ENCODE measurements around the gene KCTD17.
A peak's percentile ranks its signal among the peaks of the same experiment; 100 is the strongest.

KCTD17 gene

GRCh38 chr22:37012956-37013355, 38.6 kb upstream of the KCTD17 start:
- H3K9me3 ChIP-seq (ENCODE audit: control insufficient read depth, insufficient read depth, low read length) = no peaks in the 10 kb centered on the region
- H3K36me3 ChIP-seq (ENCODE audit: control insufficient read depth, insufficient read depth, low read length) = peaks cover 18% of the 10 kb centered on the region
- H3K9ac ChIP-seq (ENCODE audit: low read depth, low read length) = no peak overlapping the region
- H3K27me3 ChIP-seq (ENCODE audit: control insufficient read depth, insufficient read depth, low read length) = peaks cover 7% of the 10 kb centered on the region
- H3K4me1 ChIP-seq (ENCODE audit: control insufficient read depth, insufficient read depth, low read length) = no peaks in the 10 kb centered on the region
- H3K27ac ChIP-seq (ENCODE audit: low read depth, low read length) = no peak overlapping the region
- no peak overlapping the region for H3K4me3 ChIP-seq (ENCODE audit: low read depth, low read length)

DNA sequence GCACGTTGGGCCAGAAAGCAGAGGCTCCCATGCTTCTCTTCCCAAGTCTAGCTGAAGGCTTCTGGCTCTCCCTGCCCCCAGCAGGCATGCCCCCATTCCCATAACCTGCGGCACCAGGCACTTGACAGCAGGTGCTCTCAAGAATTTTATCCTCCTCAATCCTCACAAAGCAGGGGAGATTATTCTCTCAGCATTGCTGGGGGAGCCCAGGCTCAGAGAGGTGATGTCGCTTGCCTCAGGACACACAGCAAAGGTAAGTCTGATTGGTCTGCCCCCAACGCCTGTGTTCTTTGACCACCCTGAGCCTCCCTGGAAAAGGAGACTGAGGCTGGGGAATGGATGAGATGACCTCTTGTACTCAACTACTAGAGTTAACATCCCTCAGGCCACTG, 37.1 kb upstream of the KCTD17 start:
- H3K9me3 ChIP-seq (ENCODE audit: control insufficient read depth, insufficient read depth, low read length) = no peaks in the 10 kb centered on the region
- H3K9ac ChIP-seq (ENCODE audit: low read depth, low read length) = no peak overlapping the region
- H3K4me1 ChIP-seq (ENCODE audit: control insufficient read depth, insufficient read depth, low read length) = 0 out of 2 replicates have a peak, but pooled peaks cover 6% of the 10 kb centered on the region
- H3K4me3 ChIP-seq (ENCODE audit: low read depth, low read length) = no peak overlapping the region
- no peak overlapping the region for H3K27ac ChIP-seq (ENCODE audit: low read depth, low read length)
- peaks cover 19% of the 10 kb centered on the region for H3K36me3 ChIP-seq (ENCODE audit: control insufficient read depth, insufficient read depth, low read length)
- no peaks in the 10 kb centered on the region for H3K27me3 ChIP-seq (ENCODE audit: control insufficient read depth, insufficient read depth, low read length)

GRCh38 chr22:37014835-37015586, 36.5 kb upstream of the KCTD17 start:
- Histone ChIP-seq H3K4me1 (ENCODE audit: control insufficient read depth, insufficient read depth, low read length) (peaks cover 6% of the 10 kb centered on the region; the same call in 1 of the 2 replicates), H3K36me3 (ENCODE audit: control insufficient read depth, insufficient read depth, low read length) (peaks cover 19% of the 10 kb centered on the region), H3K9me3 (ENCODE audit: control insufficient read depth, insufficient read depth, low read length) (no peaks in the 10 kb centered on the region), H3K27ac (ENCODE audit: low read depth, low read length) (no peak overlapping the region), H3K9ac (ENCODE audit: low read depth, low read length) (no peak overlapping the region), H3K4me3 (ENCODE audit: low read depth, low read length) (no peak overlapping the region), H3K27me3 (ENCODE audit: control insufficient read depth, insufficient read depth, low read length) (no peaks in the 10 kb centered on the region)

- H3K27ac ChIP-seq (ENCODE audit: low read depth, low read length) = no peak overlapping the region
- no peak overlapping the region for H3K4me3 ChIP-seq (ENCODE audit: low read depth, low read length)
- H3K9me3 ChIP-seq (ENCODE audit: control insufficient read depth, insufficient read depth, low read length) = no peaks in the 10 kb centered on the region
- peaks cover 19% of the 10 kb centered on the region for H3K36me3 ChIP-seq (ENCODE audit: control insufficient read depth, insufficient read depth, low read length)
- H3K27me3 ChIP-seq (ENCODE audit: control insufficient read depth, insufficient read depth, low read length) = no peaks in the 10 kb centered on the region
- peaks cover 10% of the 10 kb centered on the region; the same call in 1 of the 2 replicates for H3K4me1 ChIP-seq (ENCODE audit: control insufficient read depth, insufficient read depth, low read length)
- H3K9ac ChIP-seq (ENCODE audit: low read depth, low read length) = no peak overlapping the region
These were observed 36.0 kb upstream of the KCTD17 start for GRCh38 chr22:37015587-37015878.

GRCh38 chr22:37016134-37016910, 35.2 kb upstream of the KCTD17 start:
- Histone ChIP-seq H3K4me1 (ENCODE audit: control insufficient read depth, insufficient read depth, low read length) (peaks cover 10% of the 10 kb centered on the region; the same call in 1 of the 2 replicates), H3K27ac (ENCODE audit: low read depth, low read length) (no peak overlapping the region), H3K4me3 (ENCODE audit: low read depth, low read length) (no peak overlapping the region), H3K27me3 (ENCODE audit: control insufficient read depth, insufficient read depth, low read length) (no peaks in the 10 kb centered on the region), H3K9ac (ENCODE audit: low read depth, low read length) (no peak overlapping the region), H3K9me3 (ENCODE audit: control insufficient read depth, insufficient read depth, low read length) (no peaks in the 10 kb centered on the region), H3K36me3 (ENCODE audit: control insufficient read depth, insufficient read depth, low read length) (peaks cover 19% of the 10 kb centered on the region)

DNA sequence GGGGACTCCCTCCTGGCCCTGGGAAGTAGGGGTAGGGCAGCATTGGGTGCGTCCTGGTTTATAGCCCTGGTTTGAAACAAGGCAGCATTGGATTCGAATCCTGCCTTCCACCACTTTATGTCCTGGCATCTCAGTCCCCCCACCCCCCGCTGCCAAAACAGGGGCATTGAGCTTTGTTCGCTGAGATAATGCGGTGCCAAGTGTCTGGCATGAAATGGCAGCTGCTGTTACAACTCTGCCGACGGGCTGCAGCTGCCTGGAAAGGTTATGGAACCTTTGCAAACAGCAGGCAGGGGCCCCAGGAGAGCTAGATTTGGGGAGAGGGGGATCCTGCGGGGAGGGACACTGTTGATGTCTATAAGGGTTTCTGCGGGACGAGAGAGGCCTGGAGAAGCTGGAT, 34.2 kb upstream of the KCTD17 start:
- no peaks in the 10 kb centered on the region for H3K27me3 ChIP-seq (ENCODE audit: control insufficient read depth, insufficient read depth, low read length)
- no peak overlapping the region for H3K9ac ChIP-seq (ENCODE audit: low read depth, low read length)
- peaks cover 19% of the 10 kb centered on the region for H3K36me3 ChIP-seq (ENCODE audit: control insufficient read depth, insufficient read depth, low read length)
- H3K4me3 ChIP-seq (ENCODE audit: low read depth, low read length) = no peak overlapping the region
- H3K27ac ChIP-seq (ENCODE audit: low read depth, low read length) = no peak overlapping the region
- H3K4me1 ChIP-seq (ENCODE audit: control insufficient read depth, insufficient read depth, low read length) = peaks cover 10% of the 10 kb centered on the region; the same call in 1 of the 2 replicates
- H3K9me3 ChIP-seq (ENCODE audit: control insufficient read depth, insufficient read depth, low read length) = no peaks in the 10 kb centered on the region

- H3K4me1 ChIP-seq (ENCODE audit: control insufficient read depth, insufficient read depth, low read length) = peaks cover 10% of the 10 kb centered on the region; the same call in 1 of the 2 replicates
- peaks cover 19% of the 10 kb centered on the region for H3K36me3 ChIP-seq (ENCODE audit: control insufficient read depth, insufficient read depth, low read length)
- H3K9me3 ChIP-seq (ENCODE audit: control insufficient read depth, insufficient read depth, low read length) = no peaks in the 10 kb centered on the region
- no peak overlapping the region for H3K9ac ChIP-seq (ENCODE audit: low read depth, low read length)
- no peak overlapping the region for H3K27ac ChIP-seq (ENCODE audit: low read depth, low read length)
- H3K4me3 ChIP-seq (ENCODE audit: low read depth, low read length) = peak overlapping the region; percentile 95
- H3K27me3 ChIP-seq (ENCODE audit: control insufficient read depth, insufficient read depth, low read length) = no peaks in the 10 kb centered on the region
These were observed 33.3 kb upstream of the KCTD17 start for GRCh38 chr22:37018086-37018814.

DNA sequence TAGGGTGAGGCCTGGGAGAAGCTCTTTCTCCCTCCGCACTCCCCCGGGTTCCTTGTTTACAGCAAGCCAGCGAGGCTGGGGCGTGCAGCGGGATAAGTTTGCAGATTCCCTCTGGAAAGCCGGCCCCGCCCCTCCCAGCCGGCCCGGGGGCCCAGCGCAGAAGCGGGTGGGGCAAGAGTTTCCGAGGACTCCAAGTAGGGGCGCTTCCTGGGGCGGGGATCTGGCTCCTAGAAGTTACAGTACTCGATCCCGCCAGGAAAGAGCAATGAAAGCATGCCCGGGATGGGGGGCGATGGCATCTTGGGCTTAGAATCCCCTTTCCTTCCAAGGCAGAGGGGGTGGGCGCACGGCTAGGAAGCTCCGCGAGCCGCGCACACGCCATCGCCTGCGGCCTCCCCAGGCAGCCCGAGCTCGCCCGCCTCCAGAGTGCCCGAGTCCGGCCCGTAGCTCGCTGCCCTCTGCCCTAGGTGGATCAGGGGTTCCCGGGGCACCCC, 32.7 kb upstream of the KCTD17 start:
- H3K27ac ChIP-seq (ENCODE audit: low read depth, low read length) = peak overlapping the region; percentile 73
- no peaks in the 10 kb centered on the region for H3K27me3 ChIP-seq (ENCODE audit: control insufficient read depth, insufficient read depth, low read length)
- H3K4me1 ChIP-seq (ENCODE audit: control insufficient read depth, insufficient read depth, low read length) = peaks cover 10% of the 10 kb centered on the region; the same call in 1 of the 2 replicates
- H3K9me3 ChIP-seq (ENCODE audit: control insufficient read depth, insufficient read depth, low read length) = no peaks in the 10 kb centered on the region
- peaks cover 19% of the 10 kb centered on the region for H3K36me3 ChIP-seq (ENCODE audit: control insufficient read depth, insufficient read depth, low read length)
- H3K4me3 ChIP-seq (ENCODE audit: low read depth, low read length) = peak overlapping the region; percentile 95
- H3K9ac ChIP-seq (ENCODE audit: low read depth, low read length) = peak overlapping the region; percentile 81; the same call in 1 of the 2 replicates

GRCh38 chr22:37019309-37020191, 32.0 kb upstream of the KCTD17 start, which contains the start of the genes MPST and TST:
Gene MPST (plus strand): TSS chr22:37019742. CDS start chr22:37019837, 95 bp downstream.
Gene TST (minus strand): TSS chr22:37019447. CDS start chr22:37018732, 715 bp downstream.
- peaks cover 23% of the 10 kb centered on the region for H3K36me3 ChIP-seq (ENCODE audit: control insufficient read depth, insufficient read depth, low read length)
- H3K27me3 ChIP-seq (ENCODE audit: control insufficient read depth, insufficient read depth, low read length) = no peaks in the 10 kb centered on the region
- peak within 1 kb of the TSS; percentile 81 for H3K9ac ChIP-seq (ENCODE audit: low read depth, low read length)
- no peaks in the 10 kb centered on the region for H3K9me3 ChIP-seq (ENCODE audit: control insufficient read depth, insufficient read depth, low read length)
- peak within 1 kb of the TSS; percentile 73 for H3K27ac ChIP-seq (ENCODE audit: low read depth, low read length)
- H3K4me1 ChIP-seq (ENCODE audit: control insufficient read depth, insufficient read depth, low read length) = peaks cover 10% of the 10 kb centered on the region; the same call in 1 of the 2 replicates
- peak within 1 kb of the TSS; percentile 95 for H3K4me3 ChIP-seq (ENCODE audit: low read depth, low read length)

GRCh38 chr22:37020192-37020479, 31.4 kb upstream of the KCTD17 start:
- Histone ChIP-seq H3K4me3 (ENCODE audit: low read depth, low read length) (peak overlapping the region; percentile 95), H3K27me3 (ENCODE audit: control insufficient read depth, insufficient read depth, low read length) (no peaks in the 10 kb centered on the region), H3K4me1 (ENCODE audit: control insufficient read depth, insufficient read depth, low read length) (peaks cover 10% of the 10 kb centered on the region; the same call in 1 of the 2 replicates), H3K9ac (ENCODE audit: low read depth, low read length) (peak overlapping the region; percentile 39), H3K36me3 (ENCODE audit: control insufficient read depth, insufficient read depth, low read length) (peaks cover 29% of the 10 kb centered on the region), H3K27ac (ENCODE audit: low read depth, low read length) (peak overlapping the region; percentile 50), H3K9me3 (ENCODE audit: control insufficient read depth, insufficient read depth, low read length) (no peaks in the 10 kb centered on the region)
